ENCODE data around the gene NACC2.

DNA sequence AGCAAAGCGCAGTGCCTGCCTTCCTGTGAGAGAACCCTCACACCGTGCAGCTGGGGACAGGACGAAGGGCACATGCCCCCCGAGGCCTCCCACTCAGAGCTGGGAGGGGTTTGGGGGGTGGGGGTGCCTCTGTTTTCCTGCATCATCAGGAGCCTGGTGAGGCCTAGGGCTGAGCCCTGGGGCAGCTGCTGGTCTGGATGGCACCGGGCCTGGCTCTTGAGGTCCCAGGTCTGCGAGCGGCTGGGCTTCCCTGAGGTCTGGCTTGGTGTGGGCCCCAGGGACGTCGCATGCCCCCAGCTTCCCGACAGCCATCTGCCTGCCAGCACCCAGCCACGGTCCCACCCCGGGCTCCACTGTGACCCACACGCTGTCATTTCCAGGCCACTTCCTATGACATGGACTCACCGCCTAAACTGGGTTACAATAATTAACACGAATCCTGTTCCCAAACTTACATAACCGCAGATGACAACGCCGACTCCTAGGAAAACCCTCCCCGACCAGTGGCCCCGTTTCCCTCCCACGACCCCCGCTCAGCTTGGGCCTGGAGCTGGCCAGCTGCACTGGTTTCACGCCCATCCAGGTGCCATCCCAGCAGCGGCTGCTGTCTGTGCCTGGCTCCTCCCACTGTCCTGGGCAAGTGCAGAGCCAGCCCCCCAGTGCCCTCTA is 8.7 kb downstream of the NACC2 start:
- TF ChIP-seq, protein P1, sequence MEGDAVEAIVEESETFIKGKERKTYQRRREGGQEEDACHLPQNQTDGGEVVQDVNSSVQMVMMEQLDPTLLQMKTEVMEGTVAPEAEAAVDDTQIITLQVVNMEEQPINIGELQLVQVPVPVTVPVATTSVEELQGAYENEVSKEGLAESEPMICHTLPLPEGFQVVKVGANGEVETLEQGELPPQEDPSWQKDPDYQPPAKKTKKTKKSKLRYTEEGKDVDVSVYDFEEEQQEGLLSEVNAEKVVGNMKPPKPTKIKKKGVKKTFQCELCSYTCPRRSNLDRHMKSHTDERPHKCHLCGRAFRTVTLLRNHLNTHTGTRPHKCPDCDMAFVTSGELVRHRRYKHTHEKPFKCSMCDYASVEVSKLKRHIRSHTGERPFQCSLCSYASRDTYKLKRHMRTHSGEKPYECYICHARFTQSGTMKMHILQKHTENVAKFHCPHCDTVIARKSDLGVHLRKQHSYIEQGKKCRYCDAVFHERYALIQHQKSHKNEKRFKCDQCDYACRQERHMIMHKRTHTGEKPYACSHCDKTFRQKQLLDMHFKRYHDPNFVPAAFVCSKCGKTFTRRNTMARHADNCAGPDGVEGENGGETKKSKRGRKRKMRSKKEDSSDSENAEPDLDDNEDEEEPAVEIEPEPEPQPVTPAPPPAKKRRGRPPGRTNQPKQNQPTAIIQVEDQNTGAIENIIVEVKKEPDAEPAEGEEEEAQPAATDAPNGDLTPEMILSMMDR (conservative IDR thresholded peaks at IDR 0.05; ENCODE audit: low read length) = no peak
- TF ChIP-seq EZH2phosphoT487 (IDR thresholded peaks at IDR 0.05; ENCODE audit: borderline replicate concordance) = no peak
